Naive thymus-derived CD8-positive, alpha-beta T cell (primary cell): ENCODE results near the gene BANP. TPM values are rescaled to one million over a fixed set of nuclear protein-coding genes. Genes with fewer than 3 reads are reported as not detected.
"Not testable (repeated sequence)": the region's sequence is repeated elsewhere in the genome, so short reads cannot be mapped to it uniquely, and the experiment has no call there.

Experiments
- ATAC-seq, 2 donors: fragments of 150-1000 bp; cut with Tn5 transposase in 1 of 2; sonication (Bioruptor Pico), chemical (Tn5 transposase) in 1 of 2; 1 replicate in 1 of 2; 2 replicates in 1 of 2; pipeline ENCODE4 v1.10.0; 2021; ENCODE audit warnings: mild to moderate bottlenecking in 2 of 2, moderate library complexity in 2 of 2
- POLR2A ChIA-PET: fragments of 350-600 bp; sonication (Branson Sonifier 250); formaldehyde crosslinking; loops from one replicate; lab custom pipeline; 2021; ENCODE audit warnings: antibody characterized with exemption; lab: Charles Lee
- DNase-seq, 10 donors: peaks; one replicate each; pipeline versions ENCODE4 v3.0.0 to v3.0.0-alpha.2; 2020 to 2022
- H3K27ac Mint-ChIP-seq, 10 donors: one replicate each; pipeline ENCODE4 v1.8.0; 2020 to 2022; ENCODE audit warnings: mild to moderate bottlenecking in 10 of 10, mixed read lengths in 10 of 10, moderate library complexity in 4 of 10, inconsistent platforms in 1 of 10
- H3K27me3 Mint-ChIP-seq, 5 donors: one replicate each; pipeline ENCODE4 v1.8.0; 2021 to 2022; ENCODE audit warnings: mixed read lengths in 5 of 5
- H3K36me3 Mint-ChIP-seq, 3 donors: one replicate each; pipeline ENCODE4 v1.8.0; 2020 to 2022; ENCODE audit warnings: mixed read lengths in 3 of 3, mild to moderate bottlenecking in 2 of 3, inconsistent platforms in 1 of 3
- H3K4me1 Mint-ChIP-seq, 4 donors: one replicate each; pipeline ENCODE4 v1.8.0; 2021 to 2022; ENCODE audit warnings: mixed read lengths in 4 of 4
- H3K4me3 Mint-ChIP-seq, 10 donors: one replicate each; pipeline ENCODE4 v1.8.0; 2020 to 2022; ENCODE audit warnings: mild to moderate bottlenecking in 10 of 10, mixed read lengths in 10 of 10, moderate library complexity in 6 of 10, inconsistent platforms in 1 of 10
- H3K9me3 Mint-ChIP-seq, 9 donors: one replicate each; pipeline ENCODE4 v1.8.0; 2020 to 2022; ENCODE audit warnings: mixed read lengths in 9 of 9, mild to moderate bottlenecking in 3 of 9, inconsistent platforms in 1 of 9, moderate library complexity in 1 of 9
- polyA plus RNA-seq, 3 donors: library from polyadenylated mRNA; unstranded; fragments of 300-500 nt; fragmentation: Illumina TruSeq; gene quantifications; one replicate each; pipeline ENCODE4 v1.2.3, GENCODE V29; 2021
- total RNA-seq, 8 experiments: library from RNA in 2 of 8; stranded (reverse) in 2 of 8; gene quantifications; one replicate each; pipeline ENCODE4 v1.2.3 and lab custom pipeline; 2021 to 2026

BANP gene
- total and polyA plus RNA-seq, 5 experiments from 2014 or later = 13.4 to 89.4 (median 29.1) TPM

GRCh38 chr16:88078111-88078775, 127.0 kb downstream of the BANP start:
- Mint-ChIP-seq H3K4me3 (peak overlapping the region in 1 of 10 donors; percentile 48), H3K4me1 (no peaks in the 10 kb centered on the region), H3K9me3 (peaks cover 0 to 2% (median 0%) of the 10 kb centered on the region in 9 donors), H3K27me3 (no peaks in the 10 kb centered on the region), H3K36me3 (peaks cover 5 to 65% (median 19%) of the 10 kb centered on the region in 3 donors), H3K27ac (peak overlapping the region in 2 of 10 donors; percentile 37 to 45)
- peak in 1 of 10 donors; percentile 22 for DNase-seq
- ATAC-seq = no peak
- POLR2A ChIA-PET = no interaction called here

- peak overlapping the region in 1 of 10 donors; percentile 60 for H3K27ac Mint-ChIP-seq
- peak in 1 of 10 donors; percentile 40 for DNase-seq
- H3K4me3 Mint-ChIP-seq = no peak overlapping the region
- no peak for ATAC-seq
- peaks cover 0 to 3% (median 0%) of the 10 kb centered on the region in 9 donors for H3K9me3 Mint-ChIP-seq
- H3K4me1 Mint-ChIP-seq = peaks cover 0 to 3% (median 0%) of the 10 kb centered on the region in 4 donors
- POLR2A ChIA-PET = no interaction called here
- H3K27me3 Mint-ChIP-seq = no peaks in the 10 kb centered on the region
- H3K36me3 Mint-ChIP-seq = peaks cover 0 to 43% (median 10%) of the 10 kb centered on the region in 3 donors
These were observed 132.3 kb downstream of the BANP start for GRCh38 chr16:88083582-88083981.

- ATAC-seq (no peak), DNase-seq (no peak)
- POLR2A ChIA-PET = interaction anchor here (0.7 kb wide), 1 partner anchor 26 kb away, joined by 3 read pairs; no protein-coding TSS in a partner anchor
- Mint-ChIP-seq H3K27me3 (no peaks in the 10 kb centered on the region), H3K4me1 (peaks cover 0 to 3% (median 0%) of the 10 kb centered on the region in 4 donors), H3K4me3 (no peak overlapping the region), H3K36me3 (peaks cover 0 to 37% (median 9%) of the 10 kb centered on the region in 3 donors), H3K9me3 (peaks cover 0 to 3% (median 0%) of the 10 kb centered on the region in 9 donors), H3K27ac (no peak overlapping the region)
These were observed 133.6 kb downstream of the BANP start for GRCh38 chr16:88084881-88085280.

- Mint-ChIP-seq H3K4me3 (no peak overlapping the region), H3K27me3 (no peaks in the 10 kb centered on the region), H3K9me3 (peaks cover 0 to 1% (median 0%) of the 10 kb centered on the region in 9 donors), H3K4me1 (peaks cover 0 to 3% (median 0%) of the 10 kb centered on the region in 4 donors), H3K27ac (peak overlapping the region in 1 of 10 donors; percentile 44), H3K36me3 (peaks cover 0 to 24% (median 4%) of the 10 kb centered on the region in 3 donors)
- POLR2A ChIA-PET = no interaction called here
- ATAC-seq (no peak), DNase-seq (peak in 1 of 10 donors; percentile 50)
These were observed 135.6 kb downstream of the BANP start for GRCh38 chr16:88086571-88087516.

- ATAC-seq (no peak), DNase-seq (peak in 1 of 10 donors; percentile 44)
- Mint-ChIP-seq H3K36me3 (peaks cover 0 to 19% (median 2%) of the 10 kb centered on the region in 3 donors), H3K4me3 (no peak overlapping the region), H3K9me3 (peaks cover 0 to 1% (median 0%) of the 10 kb centered on the region in 9 donors), H3K27ac (no peak overlapping the region), H3K4me1 (peaks cover 0 to 3% (median 0%) of the 10 kb centered on the region in 4 donors), H3K27me3 (no peaks in the 10 kb centered on the region)
- POLR2A ChIA-PET = no interaction called here
These were observed 136.3 kb downstream of the BANP start for GRCh38 chr16:88087517-88087877.

- H3K4me3 Mint-ChIP-seq = no peak overlapping the region
These were observed 136.9 kb downstream of the BANP start for GRCh38 chr16:88088161-88088581.

GRCh38 chr16:88088611-88089010, 137.4 kb downstream of the BANP start:
- H3K4me3 Mint-ChIP-seq, H3K27me3 Mint-ChIP-seq, H3K27ac Mint-ChIP-seq, H3K9me3 Mint-ChIP-seq, POLR2A ChIA-PET, ATAC-seq, H3K4me1 Mint-ChIP-seq: not testable (repeated sequence)
- peaks cover 0 to 10% (median 0%) of the 10 kb centered on the region in 3 donors for H3K36me3 Mint-ChIP-seq
- peak in 1 of 10 donors; percentile 18 for DNase-seq

More at GRCh38 chr16:88088161-88088581, 136.9 kb downstream of the BANP start:
- no peak overlapping the region for H3K27ac Mint-ChIP-seq
- H3K9me3 Mint-ChIP-seq = peaks cover 0 to 1% (median 0%) of the 10 kb centered on the region in 9 donors
- POLR2A ChIA-PET = no interaction called here
- H3K27me3 Mint-ChIP-seq = no peaks in the 10 kb centered on the region
- DNase-seq = peak in 1 of 10 donors; percentile 43
- no peak for ATAC-seq
- H3K4me1 Mint-ChIP-seq = peaks cover 0 to 3% (median 0%) of the 10 kb centered on the region in 4 donors
- peaks cover 0 to 12% (median under 1%) of the 10 kb centered on the region in 3 donors for H3K36me3 Mint-ChIP-seq

GRCh38 chr16:88089071-88089470, 137.8 kb downstream of the BANP start:
- H3K27me3 Mint-ChIP-seq, ATAC-seq, H3K27ac Mint-ChIP-seq, POLR2A ChIA-PET, H3K9me3 Mint-ChIP-seq, H3K36me3 Mint-ChIP-seq, H3K4me1 Mint-ChIP-seq, H3K4me3 Mint-ChIP-seq: not testable (repeated sequence)
- peak in 1 of 10 donors; percentile 36 for DNase-seq

- ATAC-seq, POLR2A ChIA-PET, H3K4me3 Mint-ChIP-seq, H3K36me3 Mint-ChIP-seq, H3K9me3 Mint-ChIP-seq, H3K27ac Mint-ChIP-seq, H3K27me3 Mint-ChIP-seq, H3K4me1 Mint-ChIP-seq: not testable (repeated sequence)
- DNase-seq = peak in 1 of 10 donors; percentile 26
These were observed 138.6 kb downstream of the BANP start for GRCh38 chr16:88089632-88090376.

- H3K27ac Mint-ChIP-seq, H3K4me1 Mint-ChIP-seq, ATAC-seq, H3K27me3 Mint-ChIP-seq, H3K9me3 Mint-ChIP-seq, H3K4me3 Mint-ChIP-seq, H3K36me3 Mint-ChIP-seq, POLR2A ChIA-PET: not testable (repeated sequence)
- DNase-seq = peak in 1 of 10 donors; percentile 60
These were observed 139.3 kb downstream of the BANP start for GRCh38 chr16:88090377-88091175.

- H3K9me3 Mint-ChIP-seq = peaks cover 0 to 11% (median 5%) of the 10 kb centered on the region in 9 donors
- ATAC-seq, H3K27me3 Mint-ChIP-seq, POLR2A ChIA-PET, H3K36me3 Mint-ChIP-seq, H3K27ac Mint-ChIP-seq, H3K4me1 Mint-ChIP-seq, H3K4me3 Mint-ChIP-seq: not testable (repeated sequence)
- DNase-seq = peak in 1 of 10 donors; percentile 50
These were observed 140.2 kb downstream of the BANP start for GRCh38 chr16:88091221-88091971.
